Measurements from ENCODE around the gene RPL36. TPM values are rescaled to one million over a fixed set of nuclear protein-coding genes. Genes with fewer than 3 reads are reported as not detected.

The RPL36 gene
- 1,000 to 10,000 TPM in 1 of 2 donors, 100 to 1,000 TPM in 1; 811 to 1,376 TPM for total RNA-seq
- 478 to 507 reads per million in 2 donors for total RNA-seq

DNA sequence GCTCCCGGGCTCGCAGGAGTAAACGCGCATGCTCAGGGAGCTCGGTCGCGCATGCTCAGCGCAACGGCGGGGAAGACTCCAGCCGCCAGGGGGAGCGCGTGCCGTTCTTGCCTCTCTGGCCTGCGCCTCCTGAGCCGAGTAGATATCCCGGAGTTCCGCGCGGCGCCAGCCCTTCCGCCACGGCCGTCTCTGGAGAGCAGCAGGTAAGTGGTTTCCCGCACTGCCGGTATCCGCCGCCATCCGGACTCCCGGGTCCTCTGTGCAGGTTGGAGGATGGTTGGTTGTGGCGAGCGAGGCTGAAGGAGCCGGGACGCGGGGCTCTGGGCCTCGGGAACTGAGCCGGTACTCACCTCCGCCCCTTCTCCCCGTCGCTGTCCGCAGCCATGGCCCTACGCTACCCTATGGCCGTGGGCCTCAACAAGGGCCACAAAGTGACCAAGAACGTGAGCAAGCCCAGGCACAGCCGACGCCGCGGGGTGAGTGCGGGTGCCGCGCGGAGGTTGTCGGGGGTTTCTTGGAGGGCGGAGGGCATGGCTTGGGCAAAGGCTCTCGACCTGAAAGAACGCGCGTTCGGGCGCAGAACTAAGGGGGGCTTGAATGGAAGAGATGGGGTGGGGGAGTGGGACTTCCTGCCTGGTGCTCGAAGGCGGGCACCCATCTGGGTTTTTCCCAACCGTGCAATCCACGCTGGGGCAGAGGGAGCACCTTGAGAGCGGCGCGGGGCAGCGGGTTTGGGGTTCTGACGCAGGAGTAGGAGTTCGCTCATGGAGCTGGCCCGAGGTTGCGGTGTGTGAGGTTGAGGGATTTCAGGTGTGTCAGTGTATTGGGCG is at the start of gene RPL36:
TSS of gene RPL36 (plus strand) at position 171 of the 830 bp plus-strand sequence. CDS start at position 384, 213 bp downstream.
- Mint-ChIP-seq H3K36me3 (ENCODE audit: low read depth) (no peaks in the 10 kb centered on the region), H3K27ac (peak within 1 kb of the TSS; percentile 97), H3K4me3 (peak within 1 kb of the TSS; percentile 96), H3K4me1 (peaks cover 33% of the 10 kb centered on the region), H3K27me3 (no peaks in the 10 kb centered on the region)
- ATAC-seq, result peak; percentile 71
- DNase-seq, result peak; percentile 96 to 100 (median 98)
- H3K9me3 ChIP-seq (ENCODE audit: control insufficient read depth, low read length, poor library complexity, severe bottlenecking), result no peaks in the 10 kb centered on the region

DNA sequence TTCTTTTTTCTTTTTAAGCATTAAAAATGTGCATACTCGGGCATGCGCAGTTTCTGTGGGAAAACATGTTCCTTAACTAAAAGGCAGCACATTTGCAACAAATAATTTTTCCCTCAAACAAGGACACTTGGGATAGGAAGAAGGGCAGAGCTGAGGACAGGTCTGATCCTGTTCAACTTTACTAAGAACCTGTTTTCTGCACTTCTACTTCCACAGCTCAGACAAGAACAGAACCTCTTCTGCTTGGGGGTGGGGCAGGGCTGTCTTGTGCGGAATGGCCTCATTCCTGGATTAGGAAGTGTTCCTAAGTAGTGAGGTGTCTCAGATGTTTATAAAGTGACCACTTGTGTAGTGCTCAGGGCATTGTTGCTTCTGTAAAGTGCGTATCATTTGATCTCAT is 48.9 kb upstream of the RPL36 start:
- H3K9me3 ChIP-seq (ENCODE audit: control insufficient read depth, low read length, poor library complexity, severe bottlenecking), result no peaks in the 10 kb centered on the region
- ATAC-seq (no peak), DNase-seq (no peak)
- Mint-ChIP-seq H3K36me3 (ENCODE audit: low read depth) (peaks cover 5% of the 10 kb centered on the region), H3K4me3 (no peak overlapping the region), H3K27me3 (no peaks in the 10 kb centered on the region), H3K27ac (no peak overlapping the region), H3K4me1 (peaks cover 19% of the 10 kb centered on the region)

DNA sequence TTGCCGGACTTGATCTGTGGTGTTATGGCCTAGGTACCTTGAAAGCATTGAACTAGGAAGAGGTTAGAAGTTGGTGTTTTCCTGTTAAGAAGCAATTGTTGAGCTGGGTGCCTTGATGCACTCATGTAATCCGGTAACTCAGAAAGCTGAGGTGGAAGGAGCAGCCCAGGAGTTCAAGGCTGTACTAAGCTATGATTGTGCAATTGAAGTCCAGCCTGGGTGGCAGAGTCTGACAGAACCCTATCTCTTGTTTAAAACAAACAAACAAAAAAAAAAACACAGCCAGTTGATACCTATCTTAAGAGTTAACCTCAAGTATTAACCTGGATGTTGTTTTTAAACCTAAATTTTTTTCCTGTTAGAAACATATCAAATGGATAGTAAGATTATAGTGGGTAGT is 47.9 kb upstream of the RPL36 start:
- no peaks in the 10 kb centered on the region for H3K27me3 Mint-ChIP-seq
- no peaks in the 10 kb centered on the region for H3K9me3 ChIP-seq (ENCODE audit: control insufficient read depth, low read length, poor library complexity, severe bottlenecking)
- H3K27ac Mint-ChIP-seq, result no peak overlapping the region
- no peak overlapping the region for H3K4me3 Mint-ChIP-seq
- peaks cover 10% of the 10 kb centered on the region for H3K36me3 Mint-ChIP-seq (ENCODE audit: low read depth)
- DNase-seq (no peak), ATAC-seq (no peak)
- peaks cover 27% of the 10 kb centered on the region for H3K4me1 Mint-ChIP-seq

DNA sequence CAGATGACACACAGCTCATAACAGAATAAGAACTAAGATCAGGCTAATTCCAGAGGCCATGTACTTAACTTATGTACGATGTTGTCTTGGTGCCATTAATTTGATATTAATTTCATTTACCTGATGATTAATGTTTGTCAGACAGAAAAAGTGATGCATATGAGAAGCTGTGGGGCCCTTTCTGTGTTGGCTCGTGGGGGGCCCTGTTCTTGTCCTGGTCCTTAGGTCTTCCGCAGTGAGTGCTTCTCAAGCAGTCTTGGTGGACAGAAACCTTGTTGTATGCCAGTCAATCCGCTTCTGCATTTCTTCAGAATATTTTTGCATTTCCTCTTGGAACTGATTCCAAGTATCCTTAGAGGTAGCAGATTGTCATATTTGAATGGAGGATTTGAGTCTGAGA is 47.0 kb upstream of the RPL36 start:
- H3K9me3 ChIP-seq (ENCODE audit: control insufficient read depth, low read length, poor library complexity, severe bottlenecking), result no peaks in the 10 kb centered on the region
- peaks cover 10% of the 10 kb centered on the region for H3K36me3 Mint-ChIP-seq (ENCODE audit: low read depth)
- H3K4me1 Mint-ChIP-seq, result peaks cover 27% of the 10 kb centered on the region
- ATAC-seq (no peak), DNase-seq (no peak)
- peak overlapping the region; percentile 32 for H3K27ac Mint-ChIP-seq
- H3K4me3 Mint-ChIP-seq, result no peak overlapping the region
- H3K27me3 Mint-ChIP-seq, result no peaks in the 10 kb centered on the region

DNA sequence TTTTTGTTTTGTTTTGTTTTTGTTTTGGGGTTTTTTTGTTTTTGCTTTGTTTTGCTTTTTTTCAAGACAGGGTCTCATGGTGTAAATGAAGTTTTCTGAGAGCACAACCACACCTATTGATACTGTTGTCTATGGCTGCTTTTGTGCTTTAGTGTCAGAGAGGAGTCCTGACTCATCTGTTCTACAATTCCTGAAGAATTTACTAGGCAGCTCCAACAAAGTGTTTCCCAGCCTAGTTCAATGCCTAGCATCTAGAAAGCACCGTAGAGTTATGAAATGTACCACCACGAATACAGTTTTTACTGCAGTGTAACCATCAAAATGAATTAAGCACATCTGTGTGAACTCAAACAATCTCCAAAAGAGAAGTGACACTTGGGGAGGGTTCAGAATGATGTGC is 46.1 kb upstream of the RPL36 start:
- ATAC-seq, result no peak
- H3K9me3 ChIP-seq (ENCODE audit: control insufficient read depth, low read length, poor library complexity, severe bottlenecking), result no peaks in the 10 kb centered on the region
- Mint-ChIP-seq H3K4me3 (no peak overlapping the region), H3K4me1 (peaks cover 30% of the 10 kb centered on the region), H3K36me3 (ENCODE audit: low read depth) (peaks cover 10% of the 10 kb centered on the region), H3K27ac (no peak overlapping the region), H3K27me3 (no peaks in the 10 kb centered on the region)
- no peak for DNase-seq

DNA sequence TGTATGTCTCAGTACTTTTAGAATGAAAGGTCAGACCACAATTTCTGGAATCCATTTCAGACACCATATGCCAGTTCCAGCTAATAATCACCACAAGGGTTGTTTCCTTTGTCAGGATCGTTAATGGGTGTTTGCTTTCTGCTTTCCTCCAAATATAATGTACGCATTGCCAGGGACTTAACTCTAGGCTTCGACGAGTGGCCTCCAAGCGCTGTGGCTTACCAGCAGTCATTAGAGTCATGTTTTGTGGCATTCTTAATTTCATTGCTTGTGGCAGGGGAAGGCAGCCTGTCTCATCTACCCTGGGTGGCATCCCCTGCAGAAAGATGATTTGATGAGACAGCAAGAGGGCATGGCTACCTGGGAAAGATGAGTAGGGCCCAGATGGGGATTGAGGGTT is 44.7 kb upstream of the RPL36 start:
- H3K9me3 ChIP-seq (ENCODE audit: control insufficient read depth, low read length, poor library complexity, severe bottlenecking), result no peaks in the 10 kb centered on the region
- DNase-seq (no peak), ATAC-seq (no peak)
- Mint-ChIP-seq H3K4me3 (no peak overlapping the region), H3K27ac (peak overlapping the region; percentile 27), H3K4me1 (peaks cover 29% of the 10 kb centered on the region), H3K27me3 (no peaks in the 10 kb centered on the region), H3K36me3 (ENCODE audit: low read depth) (peaks cover 10% of the 10 kb centered on the region)

DNA sequence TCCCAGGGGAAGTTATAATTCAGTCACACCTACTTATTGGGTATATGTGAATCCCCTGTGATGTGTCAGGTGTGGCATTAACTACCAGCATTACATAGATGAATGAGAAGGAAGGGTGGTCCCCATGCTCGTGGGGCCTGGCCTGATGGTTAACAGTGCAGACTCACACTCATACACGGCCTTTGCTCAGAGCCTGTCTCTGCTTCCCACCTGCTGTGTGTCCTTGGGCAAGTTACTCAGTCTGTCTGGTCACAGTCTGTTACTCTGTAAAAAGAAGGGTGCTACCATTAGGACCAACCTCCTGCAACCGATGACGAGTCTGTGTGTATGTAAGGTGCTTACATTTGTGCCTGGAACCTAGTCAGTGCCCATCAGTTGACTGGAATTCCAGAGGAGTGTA is 43.4 kb upstream of the RPL36 start:
- no peaks in the 10 kb centered on the region for H3K9me3 ChIP-seq (ENCODE audit: control insufficient read depth, low read length, poor library complexity, severe bottlenecking)
- Mint-ChIP-seq H3K27ac (no peak overlapping the region), H3K4me1 (peaks cover 23% of the 10 kb centered on the region), H3K27me3 (no peaks in the 10 kb centered on the region), H3K4me3 (no peak overlapping the region), H3K36me3 (ENCODE audit: low read depth) (peaks cover 6% of the 10 kb centered on the region)
- DNase-seq (no peak), ATAC-seq (no peak)

DNA sequence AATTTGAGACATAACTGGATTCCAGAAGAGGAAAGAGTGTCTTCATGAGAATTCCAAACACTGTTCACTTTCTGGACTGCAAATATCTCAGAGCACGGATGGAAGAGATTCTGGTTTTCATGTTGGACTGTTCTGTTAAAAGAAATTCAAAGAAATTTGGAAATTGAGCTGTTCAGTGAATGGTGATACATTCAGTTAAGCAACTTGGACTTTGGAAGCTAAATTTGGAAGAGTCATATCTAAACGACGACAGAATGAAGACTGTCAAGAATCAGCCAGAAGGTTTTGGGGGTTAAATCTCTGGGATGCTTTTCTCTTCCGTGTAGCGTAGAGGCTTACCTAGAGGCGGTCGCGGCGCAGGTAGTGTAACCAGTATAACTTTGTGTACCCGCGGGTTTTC is 41.6 kb upstream of the RPL36 start:
- Mint-ChIP-seq H3K36me3 (ENCODE audit: low read depth) (peaks cover 5% of the 10 kb centered on the region), H3K4me1 (peaks cover 22% of the 10 kb centered on the region), H3K4me3 (no peak overlapping the region), H3K27ac (peak overlapping the region; percentile 79), H3K27me3 (no peaks in the 10 kb centered on the region)
- DNase-seq, result no peak
- no peaks in the 10 kb centered on the region for H3K9me3 ChIP-seq (ENCODE audit: control insufficient read depth, low read length, poor library complexity, severe bottlenecking)
- no peak for ATAC-seq

DNA sequence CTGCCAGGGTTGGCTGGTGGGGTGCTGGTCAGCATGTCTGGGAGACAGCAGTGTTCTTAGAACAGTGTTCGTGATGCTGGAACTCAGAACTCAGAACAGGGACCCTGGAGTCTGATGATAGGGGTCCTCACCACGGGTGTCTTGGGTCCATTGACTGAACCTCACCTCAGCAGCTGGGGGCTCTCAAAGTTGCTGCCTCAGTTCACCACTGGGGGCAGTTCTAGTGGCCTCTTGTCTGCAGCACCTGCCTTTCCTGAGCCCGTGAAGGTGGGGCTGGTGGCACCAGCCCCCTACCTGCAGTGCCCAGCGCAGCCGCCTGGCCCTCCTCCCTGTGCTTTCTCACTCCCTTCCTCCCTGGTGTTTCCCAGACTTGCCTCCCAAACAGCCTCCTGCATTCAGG is 38.7 kb upstream of the RPL36 start:
- ATAC-seq, result no peak
- Mint-ChIP-seq H3K4me1 (peaks cover 12% of the 10 kb centered on the region), H3K4me3 (no peak overlapping the region), H3K36me3 (ENCODE audit: low read depth) (peaks cover 11% of the 10 kb centered on the region), H3K27ac (peak overlapping the region; percentile 41), H3K27me3 (no peaks in the 10 kb centered on the region)
- DNase-seq, result no peak
- H3K9me3 ChIP-seq (ENCODE audit: control insufficient read depth, low read length, poor library complexity, severe bottlenecking), result no peaks in the 10 kb centered on the region

DNA sequence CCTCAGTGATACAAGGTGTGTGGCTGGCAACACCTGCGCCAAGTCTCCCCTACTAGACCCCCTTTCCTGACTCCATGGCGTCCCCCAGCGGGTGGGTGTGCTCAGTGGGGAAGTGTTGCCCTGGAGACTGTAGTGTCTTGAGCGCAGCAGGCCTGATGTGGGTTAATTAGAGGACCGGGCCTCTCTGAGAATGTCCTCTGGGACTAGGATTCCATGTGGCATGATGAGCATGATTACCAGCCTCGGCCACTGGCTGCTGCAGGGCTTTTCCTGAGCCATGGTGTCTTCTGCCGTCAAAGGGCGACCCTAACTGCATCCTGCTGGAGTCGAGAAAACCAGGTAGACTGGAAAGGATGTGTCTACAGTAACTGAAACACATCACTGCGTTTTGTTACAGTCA is 37.8 kb upstream of the RPL36 start:
- ATAC-seq (no peak), DNase-seq (no peak)
- Mint-ChIP-seq H3K4me3 (peak overlapping the region; percentile 12), H3K36me3 (ENCODE audit: low read depth) (peaks cover 6% of the 10 kb centered on the region), H3K4me1 (peaks cover 4% of the 10 kb centered on the region), H3K27ac (no peak overlapping the region), H3K27me3 (no peaks in the 10 kb centered on the region)
- H3K9me3 ChIP-seq (ENCODE audit: control insufficient read depth, low read length, poor library complexity, severe bottlenecking), result no peaks in the 10 kb centered on the region

DNA sequence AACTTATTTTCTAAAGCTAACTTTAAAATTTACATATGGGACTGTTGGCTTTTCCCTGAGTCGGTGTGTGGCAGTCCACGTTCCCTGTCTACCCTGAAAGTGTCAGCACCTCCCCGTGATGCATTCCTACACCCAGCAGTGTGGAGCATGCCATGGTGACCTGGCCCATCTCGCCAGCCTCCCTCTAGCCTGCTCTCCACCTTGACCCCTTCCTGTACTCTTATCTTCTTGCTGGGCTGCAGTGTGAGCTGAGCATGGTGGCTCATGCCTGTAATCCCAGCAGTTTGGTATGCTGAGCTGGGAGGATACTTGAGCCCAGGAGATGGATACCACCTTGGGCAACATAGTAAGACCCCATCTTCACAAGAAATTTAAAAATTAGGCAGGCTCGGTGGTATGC is 35.2 kb upstream of the RPL36 start:
- Mint-ChIP-seq H3K27me3 (no peaks in the 10 kb centered on the region), H3K27ac (peak overlapping the region; percentile 34), H3K4me1 (no peaks in the 10 kb centered on the region), H3K4me3 (no peak overlapping the region), H3K36me3 (ENCODE audit: low read depth) (peaks cover 8% of the 10 kb centered on the region)
- no peak for DNase-seq
- H3K9me3 ChIP-seq (ENCODE audit: control insufficient read depth, low read length, poor library complexity, severe bottlenecking), result no peaks in the 10 kb centered on the region
- no peak for ATAC-seq

DNA sequence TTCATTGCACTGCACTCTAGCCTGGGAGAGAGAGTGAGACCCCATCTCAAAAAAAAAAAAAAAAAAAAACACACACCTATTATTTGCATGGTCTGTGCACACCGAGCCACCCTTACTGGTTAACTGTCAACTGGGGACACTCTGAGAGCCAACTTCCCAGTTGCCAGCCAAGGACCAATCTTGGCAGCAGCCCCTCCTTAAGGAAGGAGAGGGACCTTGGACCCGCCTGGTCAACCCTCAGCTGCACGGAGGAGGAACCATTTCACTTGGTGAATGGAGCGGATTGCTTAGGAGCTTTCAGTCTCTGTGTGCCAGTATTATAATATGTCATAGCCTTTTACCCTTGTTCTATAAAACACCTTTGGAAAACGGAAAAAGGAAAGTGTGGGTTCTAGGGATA is 34.7 kb upstream of the RPL36 start:
- no peak overlapping the region for H3K4me3 Mint-ChIP-seq
- ATAC-seq, result no peak
- no peaks in the 10 kb centered on the region for H3K4me1 Mint-ChIP-seq
- peaks cover 8% of the 10 kb centered on the region for H3K36me3 Mint-ChIP-seq (ENCODE audit: low read depth)
- DNase-seq, result no peak
- no peaks in the 10 kb centered on the region for H3K27me3 Mint-ChIP-seq
- no peaks in the 10 kb centered on the region for H3K9me3 ChIP-seq (ENCODE audit: control insufficient read depth, low read length, poor library complexity, severe bottlenecking)
- H3K27ac Mint-ChIP-seq, result peak overlapping the region; percentile 34

DNA sequence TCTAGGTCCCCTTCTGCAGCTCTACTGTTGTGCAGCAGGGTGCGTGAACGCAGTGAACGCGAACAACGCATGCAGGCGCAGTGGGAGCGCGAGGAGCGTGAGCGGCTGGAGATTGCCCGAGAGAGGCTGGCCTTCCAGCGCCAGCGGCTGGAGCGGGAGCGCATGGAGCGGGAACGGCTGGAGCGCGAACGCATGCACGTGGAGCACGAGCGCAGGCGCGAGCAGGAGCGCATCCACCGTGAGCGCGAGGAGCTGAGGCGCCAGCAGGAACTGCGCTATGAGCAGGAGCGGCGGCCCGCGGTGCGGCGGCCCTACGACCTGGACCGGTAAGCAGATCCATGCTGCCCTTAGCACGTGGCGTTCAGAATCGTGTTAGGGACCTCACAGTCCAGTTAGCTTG is 28.6 kb upstream of the RPL36 start:
- Mint-ChIP-seq H3K4me1 (no peaks in the 10 kb centered on the region), H3K27me3 (no peaks in the 10 kb centered on the region), H3K36me3 (ENCODE audit: low read depth) (peaks cover 2% of the 10 kb centered on the region), H3K4me3 (peak overlapping the region; percentile 31), H3K27ac (no peak overlapping the region)
- ATAC-seq, result no peak
- no peaks in the 10 kb centered on the region for H3K9me3 ChIP-seq (ENCODE audit: control insufficient read depth, low read length, poor library complexity, severe bottlenecking)
- no peak for DNase-seq

DNA sequence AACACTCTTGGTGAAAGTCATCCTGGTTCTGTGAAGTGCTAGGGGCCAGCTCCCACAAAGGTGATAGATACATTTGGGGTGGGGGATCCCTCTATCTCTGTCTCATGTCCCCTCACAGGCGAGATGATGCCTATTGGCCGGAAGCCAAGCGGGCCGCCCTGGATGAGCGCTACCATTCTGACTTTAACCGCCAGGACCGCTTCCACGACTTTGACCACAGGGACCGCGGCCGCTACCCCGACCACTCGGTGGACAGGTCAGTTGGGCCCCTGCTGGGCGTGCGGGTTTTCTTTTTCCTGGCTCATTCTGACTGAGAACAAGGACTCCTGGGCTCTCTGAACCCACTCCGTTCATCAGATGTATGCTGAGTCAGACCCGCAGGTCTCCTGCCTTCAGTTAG is 26.2 kb upstream of the RPL36 start:
- Mint-ChIP-seq H3K27me3 (no peaks in the 10 kb centered on the region), H3K4me1 (no peaks in the 10 kb centered on the region), H3K27ac (peak overlapping the region; percentile 65), H3K4me3 (no peak overlapping the region), H3K36me3 (ENCODE audit: low read depth) (no peaks in the 10 kb centered on the region)
- no peaks in the 10 kb centered on the region for H3K9me3 ChIP-seq (ENCODE audit: control insufficient read depth, low read length, poor library complexity, severe bottlenecking)
- ATAC-seq, result no peak
- no peak for DNase-seq
